Measurements from ENCODE around the gene TMEM132D.

DNA sequence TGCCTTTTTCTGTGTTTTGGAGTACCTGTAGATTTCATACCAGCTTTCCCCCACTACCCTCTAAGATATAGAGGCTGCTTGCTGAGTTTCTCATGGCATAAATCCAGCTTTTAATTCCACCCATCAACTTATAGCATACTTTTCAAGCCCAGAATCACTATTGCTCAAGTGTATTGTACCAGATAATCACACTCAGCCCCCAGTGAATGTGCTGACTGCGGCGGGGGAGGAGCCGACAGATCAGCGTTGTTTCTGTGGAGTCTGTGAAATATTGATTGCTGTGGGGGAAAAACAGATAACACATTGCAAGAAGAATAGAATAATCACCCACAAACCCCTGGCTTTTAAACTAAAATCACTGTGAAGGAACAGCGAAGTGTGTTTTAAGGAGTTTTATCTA lies 296.1 kb downstream of the TMEM132D start:
- TF ChIP-seq, protein P1, sequence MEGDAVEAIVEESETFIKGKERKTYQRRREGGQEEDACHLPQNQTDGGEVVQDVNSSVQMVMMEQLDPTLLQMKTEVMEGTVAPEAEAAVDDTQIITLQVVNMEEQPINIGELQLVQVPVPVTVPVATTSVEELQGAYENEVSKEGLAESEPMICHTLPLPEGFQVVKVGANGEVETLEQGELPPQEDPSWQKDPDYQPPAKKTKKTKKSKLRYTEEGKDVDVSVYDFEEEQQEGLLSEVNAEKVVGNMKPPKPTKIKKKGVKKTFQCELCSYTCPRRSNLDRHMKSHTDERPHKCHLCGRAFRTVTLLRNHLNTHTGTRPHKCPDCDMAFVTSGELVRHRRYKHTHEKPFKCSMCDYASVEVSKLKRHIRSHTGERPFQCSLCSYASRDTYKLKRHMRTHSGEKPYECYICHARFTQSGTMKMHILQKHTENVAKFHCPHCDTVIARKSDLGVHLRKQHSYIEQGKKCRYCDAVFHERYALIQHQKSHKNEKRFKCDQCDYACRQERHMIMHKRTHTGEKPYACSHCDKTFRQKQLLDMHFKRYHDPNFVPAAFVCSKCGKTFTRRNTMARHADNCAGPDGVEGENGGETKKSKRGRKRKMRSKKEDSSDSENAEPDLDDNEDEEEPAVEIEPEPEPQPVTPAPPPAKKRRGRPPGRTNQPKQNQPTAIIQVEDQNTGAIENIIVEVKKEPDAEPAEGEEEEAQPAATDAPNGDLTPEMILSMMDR (IDR thresholded peaks at IDR 0.05) = no peak
- TF ChIP-seq POLR2A (IDR thresholded peaks at IDR 0.05) = no peak
